ENCODE results near the gene ZNF217.

- TF ChIP-seq POLR2A (IDR thresholded peaks at IDR 0.05; ENCODE audit: extremely low read depth, insufficient read length) (no peak), CTCF (IDR thresholded peaks at IDR 0.05; ENCODE audit: low read depth, low read length) (no peak)
- TF ChIP-seq, protein P1, sequence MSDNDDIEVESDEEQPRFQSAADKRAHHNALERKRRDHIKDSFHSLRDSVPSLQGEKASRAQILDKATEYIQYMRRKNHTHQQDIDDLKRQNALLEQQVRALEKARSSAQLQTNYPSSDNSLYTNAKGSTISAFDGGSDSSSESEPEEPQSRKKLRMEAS (IDR thresholded peaks at IDR 0.05; ENCODE audit: low read depth, low read length): no peak
These were observed 14.4 kb downstream of the ZNF217 start for GRCh38 chr20:53579266-53579580.
